Loucy (cell line): ENCODE results near the gene CXCL5.

ENCODE experiments used
- CTCF ChIP-seq: fragments of 200-600 bp; sonication (generic); conservative IDR thresholded peaks from 2 replicates; pipeline ENCODE4 v1.5.1; 2014; ENCODE audit warnings: mild to moderate bottlenecking, antibody characterized with exemption, low read length
- EZH2phosphoT487 ChIP-seq: fragments of 200-600 bp; IDR thresholded peaks from 2 replicates; pipeline ENCODE4 v1.6.1; 2018; ENCODE audit warnings: antibody characterized with exemption, mild to moderate bottlenecking, moderate library complexity, borderline replicate concordance

DNA sequence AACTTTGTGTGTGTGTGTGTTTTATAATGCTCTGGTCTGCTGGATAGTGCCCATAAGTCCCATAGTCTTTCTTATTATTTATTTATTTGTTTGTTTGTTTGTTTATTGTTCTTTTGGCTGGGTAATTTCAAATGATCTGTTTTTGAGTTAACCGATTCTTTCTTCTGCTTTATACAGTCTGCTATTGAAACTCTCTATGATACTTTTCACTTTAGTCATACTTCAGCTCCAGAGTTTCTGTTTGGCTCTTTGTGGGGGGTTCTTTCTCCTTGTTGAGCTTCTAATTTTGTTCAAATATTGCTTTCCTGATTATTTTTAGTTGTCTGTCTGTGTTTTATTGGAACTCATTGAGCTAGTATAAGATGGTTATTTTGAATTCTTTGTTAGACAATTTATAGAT, 30.0 kb upstream of the CXCL5 start:
- TF ChIP-seq CTCF (no peak), EZH2phosphoT487 (no peak)
